IMR-90 (cell line): ENCODE measurements around the gene ZNF341. TPM values are rescaled to one million over a fixed set of nuclear protein-coding genes. Genes with fewer than 3 reads are reported as not detected.

ENCODE experiments used
- ATAC-seq: fragments of 200-7000 bp; cut with Tn5 transposase; 2 replicates; pipeline ENCODE4 v1.9.1; 2020; ENCODE audit warnings: low read depth, mild to moderate bottlenecking, moderate library complexity
- BruUV-seq: library from RNA; stranded (reverse); fragments of 400-500 nt; replicated peaks from 2 replicates; lab custom pipeline; 2021; lab: Mats Ljungman, UMichigan
- CTCF ChIA-PET: fragments of 300-600 bp; formaldehyde crosslinking; extraction: SDS; loops from one replicate; lab custom pipeline; 2021; ENCODE audit warnings: antibody characterized with exemption; lab: Yijun Ruan, JAX
- POLR2A ChIA-PET: fragments of 300-600 bp; sonication (Branson Sonifier 250); formaldehyde crosslinking; loops from one replicate; lab custom pipeline; 2022; ENCODE audit warnings: antibody characterized with exemption; ENCODE audit not compliant: unreplicated experiment; lab: Charles Lee
- DNase-seq: peaks from one replicate; pipeline ENCODE4 v3.0.0; 2013
- H2AFZ ChIP-seq: replicated peaks from 2 replicates; pipeline ENCODE3; 2013; ENCODE audit warnings: low read length, mild to moderate bottlenecking; ENCODE audit not compliant: poor library complexity
- H2AK5ac ChIP-seq: 2 replicates; pipeline ENCODE4 v1.6.1; 2013; ENCODE audit warnings: low read depth, low read length, inconsistent platforms
- H2AK9ac ChIP-seq: replicated peaks from 2 replicates; pipeline ENCODE3; 2013; ENCODE audit warnings: mild to moderate bottlenecking, low read depth, low read length, moderate library complexity; ENCODE audit not compliant: poor library complexity
- H2BK120ac ChIP-seq: 2 replicates; pipeline ENCODE4 v1.6.1; 2013; ENCODE audit warnings: low read depth, low read length, inconsistent platforms
- H2BK15ac ChIP-seq: 3 replicates; pipeline ENCODE4 v1.6.1; 2013; ENCODE audit warnings: low read depth, low read length, inconsistent platforms
- H2BK20ac ChIP-seq: 2 replicates; pipeline ENCODE4 v1.6.1; 2013; ENCODE audit warnings: low read depth, mild to moderate bottlenecking, inconsistent platforms, low read length, moderate library complexity
- H2BK5ac ChIP-seq: 2 replicates; pipeline ENCODE4 v1.6.1; 2013; ENCODE audit warnings: mild to moderate bottlenecking, low read depth, low read length, inconsistent platforms; ENCODE audit not compliant: poor library complexity, severe bottlenecking
- H3K14ac ChIP-seq: replicated peaks from 2 replicates; pipeline ENCODE4 v1.6.1; 2013; ENCODE audit warnings: low read depth, low read length, inconsistent platforms
- H3K18ac ChIP-seq: 2 replicates; pipeline ENCODE4 v1.6.1; 2013; ENCODE audit warnings: low read depth, low read length, control low read depth
- H3K23ac ChIP-seq: 2 replicates; pipeline ENCODE4 v1.6.1; 2013; ENCODE audit warnings: low read depth, low read length, inconsistent platforms
- H3K27ac ChIP-seq: 2 replicates; pipeline ENCODE4 v1.5.1; 2013; ENCODE audit warnings: mild to moderate bottlenecking, control low read depth, low read length; ENCODE audit not compliant: insufficient read depth
- H3K27me3 ChIP-seq: 2 replicates; pipeline ENCODE4 v1.6.1; 2013; ENCODE audit warnings: low read length; ENCODE audit not compliant: control insufficient read depth, insufficient read depth
- H3K36me3 ChIP-seq: 2 replicates; pipeline ENCODE4 v1.6.1; 2013; ENCODE audit warnings: low read length, mixed read lengths; ENCODE audit not compliant: control insufficient read depth, insufficient read depth
- H3K4ac ChIP-seq: 2 replicates; pipeline ENCODE4 v1.6.1; 2013; ENCODE audit warnings: low read depth, low read length, inconsistent platforms
- H3K4me1 ChIP-seq: 2 replicates; pipeline ENCODE4 v1.6.1; 2013; ENCODE audit warnings: low read length, mixed read lengths; ENCODE audit not compliant: control insufficient read depth, insufficient read depth
- H3K4me2 ChIP-seq: 2 replicates; pipeline ENCODE4 v1.6.1; 2013; ENCODE audit warnings: low read depth, mild to moderate bottlenecking, control low read depth, low read length, moderate library complexity
- H3K4me3 ChIP-seq: 2 replicates; pipeline ENCODE4 v1.5.1; 2013; ENCODE audit warnings: low read depth, mild to moderate bottlenecking, control low read depth, low read length, moderate library complexity; ENCODE audit not compliant: insufficient read depth
- H3K56ac ChIP-seq: 2 replicates; pipeline ENCODE4 v1.6.1; 2013; ENCODE audit warnings: low read length, inconsistent platforms; ENCODE audit not compliant: insufficient read depth; ENCODE audit errors: extremely low read depth
- H3K79me1 ChIP-seq, 2 experiments: 2 replicates each; pipeline ENCODE4 v1.6.1; 2013; ENCODE audit warnings: low read length in 2 of 2, inconsistent platforms in 1 of 2, low read depth in 1 of 2
- H3K9ac ChIP-seq: 2 replicates; pipeline ENCODE4 v1.6.1; 2013; ENCODE audit warnings: low read depth, low read length, control low read depth
- H3K9me1 ChIP-seq: 2 replicates; pipeline ENCODE4 v1.6.1; 2013; ENCODE audit warnings: low read length, inconsistent platforms; ENCODE audit not compliant: insufficient read depth
- H3K9me3 ChIP-seq: 2 replicates; pipeline ENCODE4 v1.6.1; 2013; ENCODE audit warnings: low read length; ENCODE audit not compliant: control insufficient read depth, insufficient read depth
- H4K20me1 ChIP-seq: 2 replicates; pipeline ENCODE4 v1.6.1; 2013; ENCODE audit warnings: low read length, inconsistent platforms; ENCODE audit not compliant: insufficient read depth
- H4K5ac ChIP-seq: 2 replicates; pipeline ENCODE4 v1.6.1; 2013; ENCODE audit warnings: mild to moderate bottlenecking, low read depth, low read length, control low read depth
- H4K8ac ChIP-seq, 2 experiments: 2 replicates each; pipeline ENCODE4 v1.6.1; 2013; ENCODE audit warnings: low read depth in 2 of 2, low read length in 2 of 2, control low read depth in 1 of 2, inconsistent platforms in 1 of 2
- H4K91ac ChIP-seq: 2 replicates; pipeline ENCODE4 v1.6.1; 2013; ENCODE audit warnings: low read depth, low read length, inconsistent platforms; ENCODE audit not compliant: insufficient read depth
- MXI1 ChIP-seq: IDR thresholded peaks from 2 replicates; pipeline ENCODE4 v1.6.1; 2012; ENCODE audit warnings: low read depth, mild to moderate bottlenecking, low read length, moderate library complexity, borderline replicate concordance
- RFX5 ChIP-seq: IDR thresholded peaks from 2 replicates; pipeline ENCODE4 v1.8.0; 2012; ENCODE audit warnings: low read depth, mild to moderate bottlenecking, low read length, moderate library complexity
- SMC3 ChIP-seq: fragments of 150-350 bp; IDR thresholded peaks from 2 replicates; pipeline ENCODE4 v1.6.1; 2016; ENCODE audit warnings: low read depth, mild to moderate bottlenecking, antibody characterized with exemption, low read length, moderate library complexity
- WGBS, 2 experiments: methylation state at CpG; one replicate each; pipeline versions ENCODE4 v1.1.5 to v1.1.7; 2013; ENCODE audit warnings: missing lambda C conversion rate in 2 of 2; ENCODE audit not compliant: insufficient read length in 1 of 2; ENCODE audit errors: extremely low coverage in 2 of 2; 5-methylcytosine and 5-hydroxymethylcytosine counted together
- dilution Hi-C: fragments of 300-500 bp; cut with HindIII; formaldehyde crosslinking; loops from one replicate; pipeline ENCODE4 v1.14.3; 2018; ENCODE audit warnings: low sequenced_read_pairs; ENCODE audit not compliant: unreplicated experiment
- in situ Hi-C: fragments of 300-500 bp; cut with MboI; formaldehyde crosslinking; loops from 3 replicates; pipeline ENCODE4 v1.14.3; 2019; ENCODE audit warnings: low sequenced_read_pairs, inconsistent platforms, mixed read lengths
- intact Hi-C: fragments of 100-400 bp; cut with micrococcal nuclease; formaldehyde crosslinking; loops from 2 replicates; pipeline ENCODE4 v1.10.0; 2022
- polyA plus RNA-seq, 3 experiments: library from polyadenylated mRNA; depleted of rRNA; stranded (reverse); fragments of >200 nt; gene quantifications; 2 replicates each; pipeline ENCODE4 v1.2.3, GENCODE V29; 2012; ENCODE audit warnings: low replicate concordance in 1 of 3
- total RNA-seq: library from RNA; depleted of rRNA; stranded (reverse); fragments of >200 nt; gene quantifications from 2 replicates; pipeline ENCODE4 v1.2.3, GENCODE V29; 2012

The ZNF341 gene
- total and polyA plus RNA-seq, 2 of the 4 experiments (the other 2 are of a cell fraction), result 1.1 to 3.4 TPM

GRCh38 chr20:33685328-33686099 is 46.3 kb upstream of the ZNF341 start:
- H3K9ac ChIP-seq, result peak overlapping the region; percentile 81
- no peak overlapping the region for H4K5ac ChIP-seq
- H3K14ac ChIP-seq, result peak overlapping the region; percentile 91
- H3K9me3 ChIP-seq, result no peaks in the 10 kb centered on the region
- peaks cover 7 to 42% of the 10 kb centered on the region in 2 experiments; a peak in 2 of 4 replicates for H3K79me1 ChIP-seq
- CTCF ChIA-PET, result no interaction called here
- dilution Hi-C loops, result no loop called here
- no peak overlapping the region for H2BK120ac ChIP-seq
- peaks cover 16% of the 10 kb centered on the region for H4K20me1 ChIP-seq
- peak overlapping the region; percentile 74; the same call in 1 of the 2 replicates for H3K4ac ChIP-seq
- no peak overlapping the region for H3K18ac ChIP-seq
- H3K27ac ChIP-seq, result peak overlapping the region; percentile 49; the same call in 1 of the 2 replicates
- peak overlapping the region; percentile 27 to 66; a peak in 1 of 4 replicates for H4K8ac ChIP-seq
- H2BK15ac ChIP-seq, result no peak overlapping the region
- H2AK5ac ChIP-seq, result peak overlapping the region; percentile 65; the same call in 1 of the 2 replicates
- no TSS peak for BruUV-seq
- H3K56ac ChIP-seq, result no peak overlapping the region
- TF ChIP-seq MXI1 (0 out of 2 replicates have a peak, but pooled peaks have one; percentile 15), SMC3 (no peak), RFX5 (no peak)
- peak overlapping the region; percentile 83 for H3K4me2 ChIP-seq
- H2AK9ac ChIP-seq, result peak overlapping the region; percentile 92
- in situ Hi-C loops, result no loop called here
- H2BK20ac ChIP-seq, result no peak overlapping the region
- DNase-seq, result no peak
- H2AFZ ChIP-seq, result peak overlapping the region; percentile 88
- POLR2A ChIA-PET, result no interaction called here
- ATAC-seq, result peak; percentile 27
- intact Hi-C loops, result loop anchor here (1.0 kb wide), 1 partner anchor 35 kb away; the partner anchor contains the start of gene PXMP4
- H3K36me3 ChIP-seq, result no peaks in the 10 kb centered on the region
- H3K4me3 ChIP-seq, result peak overlapping the region; percentile 41
- H3K4me1 ChIP-seq, result peaks cover 11% of the 10 kb centered on the region
- 1% methylated on average over 28 of the region's 53 CpGs; no CpG with 5 or more reads in 1 of the 2 experiments for WGBS, 2 experiments
- no peaks in the 10 kb centered on the region for H3K27me3 ChIP-seq
- H2BK5ac ChIP-seq, result no peak overlapping the region
- peaks cover 18% of the 10 kb centered on the region; the same call in 1 of the 2 replicates for H3K9me1 ChIP-seq
- H3K23ac ChIP-seq, result peak overlapping the region; percentile 82
- no peak overlapping the region for H4K91ac ChIP-seq
